LNCAP (cell line): ENCODE data around the gene RNF212.

Experiments
- TF ChIP-seq, protein P1 (sequence below): fragments of 450-650 bp; IDR thresholded peaks from 2 replicates; pipeline ENCODE4 v1.5.1; 2017; ENCODE audit warnings: mild to moderate bottlenecking

Gene RNF212

DNA sequence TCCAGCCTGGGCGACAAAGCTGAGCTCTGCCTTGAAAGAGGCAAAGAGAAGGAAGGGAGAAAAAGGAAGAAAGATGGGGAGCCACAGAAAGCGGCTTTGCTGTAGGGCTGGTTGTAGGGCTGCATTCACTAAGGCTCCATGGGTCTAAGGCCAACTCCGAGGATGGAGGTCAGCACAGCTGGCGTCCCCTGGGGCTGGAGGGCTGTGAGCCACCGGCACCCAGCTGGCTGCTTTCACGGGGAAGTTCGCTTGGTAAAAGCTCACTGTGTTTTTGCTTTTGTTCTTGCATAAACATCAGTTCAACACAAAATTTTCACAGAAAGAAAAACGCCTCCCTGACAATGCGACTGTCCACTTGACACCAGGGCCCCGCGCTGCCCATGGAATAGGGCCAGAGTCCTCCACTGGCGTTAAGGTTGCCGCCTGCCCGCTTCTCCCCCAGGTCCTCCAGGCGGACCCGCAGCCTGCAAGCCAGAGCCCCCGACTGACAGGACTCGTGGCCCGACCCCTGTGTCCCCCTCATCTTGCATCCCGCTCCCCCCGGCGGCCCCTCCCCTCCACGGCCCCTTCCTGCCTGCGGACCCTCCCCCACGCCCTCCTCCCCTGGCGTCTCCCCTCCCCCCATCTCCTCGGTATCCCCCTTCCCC is 1.1 kb downstream of the RNF212 start:
- TF ChIP-seq, protein P1, sequence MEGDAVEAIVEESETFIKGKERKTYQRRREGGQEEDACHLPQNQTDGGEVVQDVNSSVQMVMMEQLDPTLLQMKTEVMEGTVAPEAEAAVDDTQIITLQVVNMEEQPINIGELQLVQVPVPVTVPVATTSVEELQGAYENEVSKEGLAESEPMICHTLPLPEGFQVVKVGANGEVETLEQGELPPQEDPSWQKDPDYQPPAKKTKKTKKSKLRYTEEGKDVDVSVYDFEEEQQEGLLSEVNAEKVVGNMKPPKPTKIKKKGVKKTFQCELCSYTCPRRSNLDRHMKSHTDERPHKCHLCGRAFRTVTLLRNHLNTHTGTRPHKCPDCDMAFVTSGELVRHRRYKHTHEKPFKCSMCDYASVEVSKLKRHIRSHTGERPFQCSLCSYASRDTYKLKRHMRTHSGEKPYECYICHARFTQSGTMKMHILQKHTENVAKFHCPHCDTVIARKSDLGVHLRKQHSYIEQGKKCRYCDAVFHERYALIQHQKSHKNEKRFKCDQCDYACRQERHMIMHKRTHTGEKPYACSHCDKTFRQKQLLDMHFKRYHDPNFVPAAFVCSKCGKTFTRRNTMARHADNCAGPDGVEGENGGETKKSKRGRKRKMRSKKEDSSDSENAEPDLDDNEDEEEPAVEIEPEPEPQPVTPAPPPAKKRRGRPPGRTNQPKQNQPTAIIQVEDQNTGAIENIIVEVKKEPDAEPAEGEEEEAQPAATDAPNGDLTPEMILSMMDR, result no peak

DNA sequence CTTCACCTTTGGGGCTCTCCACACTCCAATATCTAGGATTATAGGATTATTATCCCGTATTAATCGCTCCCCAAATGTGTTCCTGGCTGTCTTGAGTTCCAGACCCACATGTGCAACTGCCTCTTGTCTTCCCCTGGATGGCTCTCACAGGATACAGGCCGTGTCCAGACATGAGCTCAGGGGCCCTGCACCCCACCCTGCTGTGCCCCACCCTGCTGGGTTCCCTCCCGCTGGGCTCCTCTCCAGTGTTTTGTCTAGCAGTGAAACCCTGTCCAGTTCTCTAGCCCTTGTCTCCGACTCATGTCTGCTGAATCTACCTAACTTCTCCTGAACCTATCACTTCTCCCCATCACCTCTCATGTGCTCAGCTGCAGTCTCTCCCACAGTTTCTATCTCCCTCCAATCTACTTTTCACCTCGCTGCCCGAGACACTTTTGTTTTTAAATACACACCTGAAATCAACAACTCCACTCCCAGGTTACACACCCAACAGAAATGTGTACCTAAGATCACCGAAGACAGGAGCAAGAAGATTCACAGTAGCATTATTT is 2.0 kb downstream of the RNF212 start:
- TF ChIP-seq, protein P1, result no peak

GRCh38 chr4:1109898-1110506 is 3.4 kb downstream of the RNF212 start:
- TF ChIP-seq, protein P1, result no peak

- TF ChIP-seq, protein P1, result no peak
Measured at GRCh38 chr4:1109333-1109732, 4.0 kb downstream of the RNF212 start.

DNA sequence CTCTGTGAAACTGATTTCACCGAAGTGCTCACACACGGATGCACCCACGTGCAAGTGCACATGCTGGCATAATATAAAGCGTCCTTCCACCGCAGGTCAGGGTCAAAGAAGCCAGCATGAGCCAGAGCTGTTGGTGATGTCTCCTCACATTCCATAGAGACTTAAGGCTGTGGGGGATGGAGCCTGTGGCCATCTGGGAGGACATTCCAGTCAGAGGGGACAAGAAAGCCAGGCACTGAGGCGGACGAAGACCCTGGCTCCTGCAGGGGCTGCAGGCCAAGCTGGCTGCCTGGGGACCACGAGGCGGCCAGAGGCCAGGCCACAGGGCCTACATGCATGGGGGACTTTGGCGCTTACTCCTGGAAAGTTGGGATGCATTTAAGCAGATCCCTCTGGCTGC is 7.7 kb downstream of the RNF212 start:
- TF ChIP-seq, protein P1, result no peak

- TF ChIP-seq, protein P1, result no peak
Measured at GRCh38 chr4:1105067-1105466, 8.3 kb downstream of the RNF212 start.

DNA sequence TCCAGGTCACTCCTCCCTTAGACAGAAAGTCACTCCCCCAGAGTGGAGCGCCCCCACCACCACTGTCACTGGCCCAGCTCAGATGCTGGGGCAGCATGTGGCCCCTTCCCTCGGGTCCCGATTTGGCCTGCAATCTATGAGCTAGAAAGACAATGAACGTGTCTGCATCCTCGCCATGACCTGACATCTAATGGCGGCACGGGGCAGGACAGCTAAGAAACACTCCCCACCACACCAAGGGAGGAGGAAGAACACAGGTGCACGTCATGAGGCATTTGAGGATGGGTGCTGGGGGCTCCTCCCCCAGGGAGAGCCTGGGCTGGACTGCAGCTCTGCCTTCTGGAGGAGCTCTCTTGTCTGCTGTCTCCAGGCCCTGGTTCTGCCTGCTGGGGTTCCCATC is 8.7 kb downstream of the RNF212 start:
- TF ChIP-seq, protein P1, result no peak
